ENCODE results near the gene GRIN3B. TPM values are rescaled to one million over a fixed set of nuclear protein-coding genes. Genes with fewer than 3 reads are reported as not detected.

The GRIN3B gene
- total and polyA plus RNA-seq, 2 donors: under 0.01 to 0.09 TPM

GRCh38 chr19:1055886-1056620 is 55.8 kb downstream of the GRIN3B start:
- Histone ChIP-seq H3K27me3 (ENCODE audit: control insufficient read depth in 2 of 2, insufficient read depth in 1 of 2, low read length in 1 of 2) (no peaks in the 10 kb centered on the region), H3K36me3 (ENCODE audit: control insufficient read depth in 2 of 2, insufficient read depth in 2 of 2, low read length in 1 of 2) (peaks cover 56 to 58% of the 10 kb centered on the region in 2 donors), H3K4me1 (ENCODE audit: control insufficient read depth in 2 of 2, insufficient read depth in 2 of 2, low read length in 2 of 2) (no peaks in the 10 kb centered on the region), H3K4me3 (ENCODE audit: low read length in 2 of 2) (no peak overlapping the region), H3K27ac (ENCODE audit: low read depth in 1 of 2, low read length in 1 of 2) (no peak overlapping the region), H3K9me3 (ENCODE audit: control insufficient read depth in 2 of 2, insufficient read depth in 1 of 2, low read length in 1 of 2) (peaks cover 25 to 55% of the 10 kb centered on the region in 2 donors)
- no peak for DNase-seq (ENCODE audit: low read depth in 6 of 9, low spot score in 9 of 9)
- WGBS: 97% methylated on average over 20 of the region's 20 CpGs

GRCh38 chr19:1057176-1057855 is 57.1 kb downstream of the GRIN3B start:
- Histone ChIP-seq H3K36me3 (ENCODE audit: control insufficient read depth in 2 of 2, insufficient read depth in 2 of 2, low read length in 1 of 2) (peaks cover 52 to 59% of the 10 kb centered on the region in 2 donors), H3K4me1 (ENCODE audit: control insufficient read depth in 2 of 2, insufficient read depth in 2 of 2, low read length in 2 of 2) (no peaks in the 10 kb centered on the region), H3K27ac (ENCODE audit: low read depth in 1 of 2, low read length in 1 of 2) (no peak overlapping the region), H3K4me3 (ENCODE audit: low read length in 2 of 2) (no peak overlapping the region), H3K27me3 (ENCODE audit: control insufficient read depth in 2 of 2, insufficient read depth in 1 of 2, low read length in 1 of 2) (no peaks in the 10 kb centered on the region), H3K9me3 (ENCODE audit: control insufficient read depth in 2 of 2, insufficient read depth in 1 of 2, low read length in 1 of 2) (peaks cover 25 to 45% of the 10 kb centered on the region in 2 donors)
- peak in 1 of 9 donors; percentile 64 for DNase-seq (ENCODE audit: low read depth in 6 of 9, low spot score in 9 of 9)
- 61% methylated on average over 3 of the region's 3 CpGs for WGBS

GRCh38 chr19:1058112-1058511 is 57.9 kb downstream of the GRIN3B start:
- Histone ChIP-seq H3K4me3 (ENCODE audit: low read length in 2 of 2) (no peak overlapping the region), H3K36me3 (ENCODE audit: control insufficient read depth in 2 of 2, insufficient read depth in 2 of 2, low read length in 1 of 2) (peaks cover 52 to 59% of the 10 kb centered on the region in 2 donors), H3K4me1 (ENCODE audit: control insufficient read depth in 2 of 2, insufficient read depth in 2 of 2, low read length in 2 of 2) (no peaks in the 10 kb centered on the region), H3K27me3 (ENCODE audit: control insufficient read depth in 2 of 2, insufficient read depth in 1 of 2, low read length in 1 of 2) (no peaks in the 10 kb centered on the region), H3K9me3 (ENCODE audit: control insufficient read depth in 2 of 2, insufficient read depth in 1 of 2, low read length in 1 of 2) (peaks cover 25 to 52% of the 10 kb centered on the region in 2 donors), H3K27ac (ENCODE audit: low read depth in 1 of 2, low read length in 1 of 2) (no peak overlapping the region)
- no peak for DNase-seq (ENCODE audit: low read depth in 6 of 9, low spot score in 9 of 9)
- 96% methylated on average over 5 of the region's 5 CpGs for WGBS

Other genes with a start within 250 kb of the GRIN3B start
- 0.57 TPM for gene MISP, start 249.3 kb upstream of the GRIN3B start, total RNA-seq
- gene MISP, start 249.3 kb upstream of the GRIN3B start, polyA plus RNA-seq: 2.4 TPM
- 75.1 TPM for gene PTBP1, start 203.0 kb upstream of the GRIN3B start, total RNA-seq
- gene PTBP1, start 203.0 kb upstream of the GRIN3B start, polyA plus RNA-seq: 129 TPM
- 0.19 TPM for gene PLPPR3, start 178.5 kb upstream of the GRIN3B start, total RNA-seq
- 0.16 TPM for gene PLPPR3, start 178.5 kb upstream of the GRIN3B start, polyA plus RNA-seq
- gene AZU1, start 172.6 kb upstream of the GRIN3B start, total RNA-seq: 6.1 TPM
- gene AZU1, start 172.6 kb upstream of the GRIN3B start, polyA plus RNA-seq: 5.7 TPM
- 25.2 TPM for gene PRTN3, start 159.4 kb upstream of the GRIN3B start, total RNA-seq
- 15.4 TPM for gene PRTN3, start 159.4 kb upstream of the GRIN3B start, polyA plus RNA-seq
- 7.7 TPM for gene ELANE, start 148.1 kb upstream of the GRIN3B start, total RNA-seq
- gene ELANE, start 148.1 kb upstream of the GRIN3B start, polyA plus RNA-seq: 11.2 TPM
- gene CFD, start 140.8 kb upstream of the GRIN3B start, total RNA-seq: 6.3 TPM
- 40.0 TPM for gene CFD, start 140.8 kb upstream of the GRIN3B start, polyA plus RNA-seq
- 8.9 TPM for gene MED16, start 107.2 kb upstream of the GRIN3B start, total RNA-seq
- gene MED16, start 107.2 kb upstream of the GRIN3B start, polyA plus RNA-seq: 64.4 TPM
- gene RNU6-9, start 106.9 kb upstream of the GRIN3B start, total RNA-seq: not detected
- gene RNU6-9, start 106.9 kb upstream of the GRIN3B start, polyA plus RNA-seq: not detected
- gene R3HDM4, start 87.2 kb upstream of the GRIN3B start, total RNA-seq: 25.7 TPM
- 102 TPM for gene R3HDM4, start 87.2 kb upstream of the GRIN3B start, polyA plus RNA-seq
- 0.24 TPM for gene KISS1R, start 83.1 kb upstream of the GRIN3B start, total RNA-seq
- gene KISS1R, start 83.1 kb upstream of the GRIN3B start, polyA plus RNA-seq: 0.14 TPM
- 8.8 TPM for gene ARID3A, start 74.4 kb upstream of the GRIN3B start, total RNA-seq
- gene ARID3A, start 74.4 kb upstream of the GRIN3B start, polyA plus RNA-seq: 4.4 TPM
- gene WDR18, start 16.1 kb upstream of the GRIN3B start, total RNA-seq: 34.0 TPM
- gene WDR18, start 16.1 kb upstream of the GRIN3B start, polyA plus RNA-seq: 56.0 TPM
- 73.1 TPM for gene TMEM259, start 20.7 kb downstream of the GRIN3B start, total RNA-seq
- 359 TPM for gene TMEM259, start 20.7 kb downstream of the GRIN3B start, polyA plus RNA-seq
- gene RNU6-2, start 21.1 kb downstream of the GRIN3B start, total RNA-seq: not detected
- gene RNU6-2, start 21.1 kb downstream of the GRIN3B start, polyA plus RNA-seq: not detected
- 55.9 TPM for gene CNN2, start 26.2 kb downstream of the GRIN3B start, total RNA-seq
- gene CNN2, start 26.2 kb downstream of the GRIN3B start, polyA plus RNA-seq: 127 TPM
- gene ABCA7, start 39.7 kb downstream of the GRIN3B start, total RNA-seq: 23.4 TPM
- 315 TPM for gene ABCA7, start 39.7 kb downstream of the GRIN3B start, polyA plus RNA-seq
- 118 TPM for gene ARHGAP45, start 66.7 kb downstream of the GRIN3B start, total RNA-seq
- 295 TPM for gene ARHGAP45, start 66.7 kb downstream of the GRIN3B start, polyA plus RNA-seq
- 79.0 TPM for gene POLR2E, start 95.0 kb downstream of the GRIN3B start, total RNA-seq
- 84.0 TPM for gene POLR2E, start 95.0 kb downstream of the GRIN3B start, polyA plus RNA-seq
- gene GPX4, start 103.6 kb downstream of the GRIN3B start, total RNA-seq: 194 TPM
- gene GPX4, start 103.6 kb downstream of the GRIN3B start, polyA plus RNA-seq: 546 TPM
- gene SBNO2, start 173.8 kb downstream of the GRIN3B start, total RNA-seq: 15.4 TPM
- 62.4 TPM for gene SBNO2, start 173.8 kb downstream of the GRIN3B start, polyA plus RNA-seq
- 42.5 TPM for gene STK11, start 205.4 kb downstream of the GRIN3B start, total RNA-seq
- 60.2 TPM for gene STK11, start 205.4 kb downstream of the GRIN3B start, polyA plus RNA-seq
- gene CBARP, start 237.6 kb downstream of the GRIN3B start, total RNA-seq: 0.09 TPM
- 0.37 TPM for gene CBARP, start 237.6 kb downstream of the GRIN3B start, polyA plus RNA-seq
- 47.6 TPM for gene ATP5F1D, start 241.3 kb downstream of the GRIN3B start, total RNA-seq
- gene ATP5F1D, start 241.3 kb downstream of the GRIN3B start, polyA plus RNA-seq: 150 TPM
- 8.7 TPM for gene MIDN, start 248.2 kb downstream of the GRIN3B start, total RNA-seq
- gene MIDN, start 248.2 kb downstream of the GRIN3B start, polyA plus RNA-seq: 55.1 TPM